PC-9 (cell line): Measurements from ENCODE around the gene LRRC47. TPM values are rescaled to one million over a fixed set of nuclear protein-coding genes. Genes with fewer than 3 reads are reported as not detected.
"Not testable (repeated sequence)": the region's sequence is repeated elsewhere in the genome, so short reads cannot be mapped to it uniquely, and the experiment has no call there.

Experiments
- BruUV-seq: library from RNA; stranded (reverse); fragments of 400-500 nt; replicated peaks from 2 replicates; lab custom pipeline; 2021; lab: Mats Ljungman, UMichigan
- CTCF ChIA-PET: fragments of 300-600 bp; sonication (Branson Sonifier 250); formaldehyde crosslinking; loops from one replicate; lab custom pipeline; 2022; ENCODE audit warnings: antibody characterized with exemption; lab: Charles Lee
- POLR2A ChIA-PET: fragments of 300-600 bp; sonication (Branson Sonifier 250); formaldehyde crosslinking; loops from one replicate; lab custom pipeline; 2022; ENCODE audit warnings: antibody characterized with exemption; ENCODE audit not compliant: unreplicated experiment; lab: Charles Lee
- DNase-seq, 2 experiments: peaks; one replicate each; pipeline versions ENCODE4 v3.0.0 to v3.0.0-alpha.2; 2015 to 2022; ENCODE audit warnings: mixed read lengths in 1 of 2
- H2AFZ ChIP-seq: fragments of 200-600 bp; sonication (generic); 2 replicates; pipeline ENCODE4 v1.8.1; 2017; ENCODE audit warnings: antibody characterized with exemption
- H3F3A ChIP-seq: fragments of 200-600 bp; sonication (generic); 2 replicates; pipeline ENCODE4 v1.8.1; 2017; ENCODE audit warnings: antibody characterized with exemption, mild to moderate bottlenecking, low read depth; ENCODE audit not compliant: insufficient read depth
- H3K27ac ChIP-seq: fragments of 200-600 bp; sonication (generic); 2 replicates; pipeline ENCODE4 v1.6.1; 2016; ENCODE audit warnings: mixed run types
- H3K27me3 ChIP-seq: fragments of 200-600 bp; sonication (generic); 2 replicates; pipeline ENCODE4 v1.6.1; 2016; ENCODE audit warnings: low read depth, mixed run types; ENCODE audit not compliant: insufficient read depth
- H3K36me3 ChIP-seq: fragments of 200-600 bp; sonication (generic); 2 replicates; pipeline ENCODE4 v1.6.1; 2016; ENCODE audit warnings: low read depth, mixed run types
- H3K4me1 ChIP-seq: fragments of 200-600 bp; sonication (generic); replicated peaks from 2 replicates; pipeline ENCODE4 v1.6.1; 2016; ENCODE audit warnings: mixed run types; ENCODE audit not compliant: insufficient read depth
- H3K4me2 ChIP-seq: fragments of 200-600 bp; sonication (generic); 2 replicates; pipeline ENCODE4 v1.6.1; 2017; ENCODE audit warnings: mixed run types
- H3K4me3 ChIP-seq: fragments of 200-600 bp; sonication (generic); 2 replicates; pipeline ENCODE4 v1.6.1; 2016; ENCODE audit warnings: mixed run types
- H3K79me2 ChIP-seq: fragments of 200-600 bp; sonication (generic); 2 replicates; pipeline ENCODE4 v1.6.1; 2017; ENCODE audit warnings: low read depth, mixed run types
- H3K9me2 ChIP-seq: fragments of 200-600 bp; sonication (generic); 2 replicates; pipeline ENCODE4 v1.8.1; 2017; ENCODE audit warnings: mild to moderate bottlenecking; ENCODE audit not compliant: insufficient read depth
- H3K9me3 ChIP-seq: fragments of 200-600 bp; sonication (generic); 2 replicates; pipeline ENCODE4 v1.8.1; 2016; ENCODE audit warnings: low read depth; ENCODE audit not compliant: insufficient read depth
- H4K20me1 ChIP-seq: fragments of 200-600 bp; sonication (generic); 2 replicates; pipeline ENCODE4 v1.8.1; 2017; ENCODE audit not compliant: insufficient read depth
- CTCF ChIP-seq: fragments of 200-600 bp; sonication (generic); conservative IDR thresholded peaks from 2 replicates; pipeline ENCODE4 v1.6.1; 2017; ENCODE audit warnings: mixed run types, antibody characterized with exemption, mild to moderate bottlenecking, moderate library complexity
- EZH2 ChIP-seq: fragments of 200-600 bp; sonication (generic); IDR thresholded peaks from 2 replicates; pipeline ENCODE4 v1.8.0; 2017; ENCODE audit warnings: antibody characterized with exemption, low read depth
- intact Hi-C: fragments of 100-400 bp; cut with micrococcal nuclease; formaldehyde crosslinking; loops from one replicate; pipeline ENCODE4 v1.10.0; 2022; ENCODE audit not compliant: unreplicated experiment
- total RNA-seq: library from RNA; stranded (reverse); gene quantifications from 2 replicates; pipeline ENCODE4 v1.2.3, GENCODE V29; 2021

LRRC47 gene
- total RNA-seq, 1 experiment from 2014 or later, result 34.2 TPM

DNA sequence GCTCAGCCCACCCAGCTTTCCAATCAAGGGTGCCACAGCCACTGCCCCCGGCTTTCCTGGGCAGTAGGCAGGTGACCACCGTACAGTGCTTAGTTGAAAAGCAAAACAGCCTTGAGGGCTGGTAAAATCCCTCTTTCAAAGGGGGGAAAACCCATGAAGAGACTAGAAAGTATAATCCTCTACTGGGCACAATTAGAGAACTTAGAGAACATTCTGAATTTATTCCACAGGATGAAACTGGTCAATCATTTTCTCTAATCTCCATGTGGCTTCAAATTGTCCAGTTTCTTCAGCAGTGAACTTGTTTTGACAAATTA is 15.3 kb upstream of the LRRC47 start:
- CTCF ChIA-PET, result no interaction called here

GRCh38 chr1:3810149-3810761 is 14.0 kb upstream of the LRRC47 start:
- H3F3A ChIP-seq, result peaks cover 14% of the 10 kb centered on the region; the same call in 1 of the 2 replicates
- BruUV-seq, DNase-seq, H3K4me3 ChIP-seq, POLR2A ChIA-PET, H2AFZ ChIP-seq, H3K36me3 ChIP-seq, H3K27me3 ChIP-seq, H3K27ac ChIP-seq, H3K79me2 ChIP-seq, intact Hi-C loops, H3K4me1 ChIP-seq, H3K9me2 ChIP-seq, H4K20me1 ChIP-seq, H3K9me3 ChIP-seq, CTCF ChIA-PET, H3K4me2 ChIP-seq: not testable (repeated sequence)

More for the DNA sequence above, 15.3 kb upstream of the LRRC47 start:
- no peak overlapping the region for H3K27ac ChIP-seq
- no peaks in the 10 kb centered on the region for H3K4me1 ChIP-seq
- POLR2A ChIA-PET, result no interaction called here
- H4K20me1 ChIP-seq, result no peaks in the 10 kb centered on the region
- H3K4me2 ChIP-seq, result peak overlapping the region; percentile 10; the same call in 1 of the 2 replicates
- no peak overlapping the region for H3K4me3 ChIP-seq
- H2AFZ ChIP-seq, result no peak overlapping the region
- no peaks in the 10 kb centered on the region for H3K79me2 ChIP-seq
- BruUV-seq, result no TSS peak
- H3K27me3 ChIP-seq, result no peaks in the 10 kb centered on the region
- no peak for TF ChIP-seq EZH2
- H3K9me2 ChIP-seq, result no peaks in the 10 kb centered on the region
- intact Hi-C loops, result no loop called here
- H3K36me3 ChIP-seq, result no peaks in the 10 kb centered on the region
- no peaks in the 10 kb centered on the region; the same call in 1 of the 2 replicates for H3K9me3 ChIP-seq
- no peak for DNase-seq
- peaks cover 14% of the 10 kb centered on the region; the same call in 1 of the 2 replicates for H3F3A ChIP-seq

DNA sequence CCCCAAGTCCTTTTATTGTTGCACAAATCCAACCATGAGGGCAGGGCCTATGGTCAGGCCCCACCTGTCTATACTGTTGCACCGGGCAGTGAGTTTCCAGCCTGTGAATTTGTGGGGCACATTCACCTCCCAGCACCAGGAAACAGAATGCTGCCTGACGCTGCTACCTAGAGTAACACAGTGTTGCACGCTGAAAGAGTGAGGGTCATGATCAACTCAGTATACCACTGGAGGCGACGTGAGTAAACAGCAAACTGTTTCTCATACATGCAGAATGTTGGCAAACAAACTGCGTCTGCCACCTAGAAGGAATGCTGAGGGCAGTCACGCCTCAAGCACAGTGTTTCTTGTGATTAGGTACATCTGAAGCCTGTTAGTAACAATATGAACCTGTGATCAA is 13.4 kb upstream of the LRRC47 start:
- Histone ChIP-seq H3K4me3 (no peak overlapping the region), H3K9me2 (no peaks in the 10 kb centered on the region), H4K20me1 (no peaks in the 10 kb centered on the region), H3K36me3 (no peaks in the 10 kb centered on the region), H2AFZ (no peak overlapping the region), H3K27me3 (no peaks in the 10 kb centered on the region), H3K4me2 (no peak overlapping the region), H3K27ac (no peak overlapping the region), H3K9me3 (no peaks in the 10 kb centered on the region; the same call in 1 of the 2 replicates), H3K4me1 (no peaks in the 10 kb centered on the region), H3K79me2 (no peaks in the 10 kb centered on the region), H3F3A (peaks cover 14% of the 10 kb centered on the region; the same call in 1 of the 2 replicates)
- CTCF ChIA-PET, result no interaction called here
- POLR2A ChIA-PET, result no interaction called here
- no peak for TF ChIP-seq CTCF
- no peak for TF ChIP-seq EZH2
- DNase-seq, result no peak
- BruUV-seq, result no TSS peak
- intact Hi-C loops, result no loop called here

- H2AFZ ChIP-seq, result no peak overlapping the region
- no peaks in the 10 kb centered on the region for H3K36me3 ChIP-seq
- H4K20me1 ChIP-seq, result no peaks in the 10 kb centered on the region
- H3K4me3 ChIP-seq, result no peak overlapping the region
- peaks cover 17% of the 10 kb centered on the region; the same call in 1 of the 2 replicates for H3K27me3 ChIP-seq
- H3K9me3 ChIP-seq, result no peaks in the 10 kb centered on the region; the same call in 1 of the 2 replicates
- intact Hi-C loops, result no loop called here
- H3K79me2 ChIP-seq, result no peaks in the 10 kb centered on the region
- DNase-seq, result no peak
- peaks cover 14% of the 10 kb centered on the region; the same call in 1 of the 2 replicates for H3F3A ChIP-seq
- CTCF ChIA-PET, result no interaction called here
- no peak overlapping the region for H3K27ac ChIP-seq
- no peaks in the 10 kb centered on the region for H3K9me2 ChIP-seq
- POLR2A ChIA-PET, result no interaction called here
- H3K4me2 ChIP-seq, result no peak overlapping the region
- no peaks in the 10 kb centered on the region for H3K4me1 ChIP-seq
- TF ChIP-seq CTCF (no peak), EZH2 (no peak)
- BruUV-seq, result no TSS peak
Observed at GRCh38 chr1:3807769-3808168, 11.5 kb upstream of the LRRC47 start.
